DMS 273 treated with DMSO at 0.1 percent for 48 hours (cell line): ENCODE data around the gene MARVELD1.
"Not testable (repeated sequence)": the region's sequence is repeated elsewhere in the genome, so short reads cannot be mapped to it uniquely, and the experiment has no call there.

ENCODE experiments used
- DNase-seq: peaks from one replicate; lab custom pipeline; 2025; lab: John Stamatoyannopoulos, UW

Gene MARVELD1

DNA sequence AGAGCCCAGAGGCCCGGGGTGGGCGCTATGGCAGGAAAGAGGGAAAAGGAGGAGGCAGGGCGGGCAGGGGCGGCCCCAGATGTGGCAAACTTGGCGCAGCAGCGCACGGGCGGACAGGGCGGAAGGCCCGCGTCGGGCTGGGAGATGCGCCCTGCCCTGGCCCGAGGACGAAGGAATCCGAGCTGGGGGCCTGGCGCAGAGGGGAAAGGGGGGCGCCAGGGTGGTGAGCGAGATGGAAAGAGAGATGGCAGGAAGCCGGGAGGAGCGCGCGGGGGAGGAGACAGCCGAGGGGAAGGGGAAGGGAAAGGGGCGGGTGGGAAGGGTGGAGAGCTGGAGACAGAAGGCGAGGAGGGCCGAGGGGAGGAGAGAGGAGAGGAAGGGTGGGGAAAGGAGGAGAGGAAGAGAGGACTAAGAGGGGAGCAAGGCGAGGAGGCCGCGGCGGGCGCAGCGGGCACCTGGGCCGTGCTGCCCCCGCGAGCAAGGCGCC, at the start of gene MARVELD1:
TSS of gene MARVELD1 (plus strand) at position 392 of the 487 bp plus-strand sequence. CDS start 147 bp downstream, outside the sequence.
- peak; percentile 30 for DNase-seq

DNA sequence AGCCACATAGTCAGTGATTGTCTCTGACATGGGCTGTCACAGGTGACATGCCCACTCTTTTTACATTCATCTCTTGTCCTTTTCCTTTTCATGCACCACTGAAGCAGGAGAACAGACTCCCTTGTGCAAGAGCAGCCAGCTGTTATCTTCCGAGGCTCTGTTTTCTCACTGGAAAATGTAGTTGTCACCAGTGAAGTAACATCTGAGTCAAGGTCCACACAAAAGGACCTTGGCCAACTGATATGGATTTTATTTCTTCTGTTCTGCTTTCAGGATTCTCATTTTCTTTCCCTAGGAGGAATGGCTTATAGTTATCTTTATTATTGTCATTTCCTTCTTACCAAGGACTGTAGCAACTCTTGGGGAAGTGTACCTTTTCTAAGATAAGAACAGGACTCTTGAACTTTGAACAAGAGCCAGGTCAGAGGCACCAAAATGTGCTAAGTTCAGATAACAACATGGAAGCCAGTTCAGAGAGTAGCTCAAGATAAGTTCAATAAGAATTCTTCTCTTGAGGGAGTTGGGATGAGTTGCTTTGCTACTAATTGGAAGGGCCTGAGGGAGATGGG, 49.2 kb upstream of the MARVELD1 start:
- no peak for DNase-seq

DNA sequence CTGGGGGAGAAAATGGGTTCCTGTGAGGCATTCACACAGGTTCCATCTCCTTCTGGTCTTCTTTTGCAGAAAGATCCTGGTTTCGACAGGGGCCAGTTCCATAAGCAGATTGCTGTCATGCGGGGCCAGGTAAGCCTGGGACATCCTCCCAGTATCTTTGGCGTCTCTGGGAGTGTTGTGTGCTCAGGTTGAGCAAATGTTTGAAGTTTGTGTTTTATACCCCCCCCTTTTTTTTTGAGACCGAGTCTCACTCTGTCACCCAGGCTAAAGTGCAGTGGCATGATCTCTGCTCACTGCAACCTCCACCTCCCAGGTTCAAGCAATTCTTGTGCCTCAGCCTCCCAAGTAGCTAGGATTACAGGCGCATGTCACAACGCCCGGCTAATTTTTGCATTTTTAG, 46.5 kb upstream of the MARVELD1 start:
- DNase-seq = no peak

- no peak for DNase-seq
Observed at GRCh38 chr10:97667463-97667862, 46.1 kb upstream of the MARVELD1 start.

DNA sequence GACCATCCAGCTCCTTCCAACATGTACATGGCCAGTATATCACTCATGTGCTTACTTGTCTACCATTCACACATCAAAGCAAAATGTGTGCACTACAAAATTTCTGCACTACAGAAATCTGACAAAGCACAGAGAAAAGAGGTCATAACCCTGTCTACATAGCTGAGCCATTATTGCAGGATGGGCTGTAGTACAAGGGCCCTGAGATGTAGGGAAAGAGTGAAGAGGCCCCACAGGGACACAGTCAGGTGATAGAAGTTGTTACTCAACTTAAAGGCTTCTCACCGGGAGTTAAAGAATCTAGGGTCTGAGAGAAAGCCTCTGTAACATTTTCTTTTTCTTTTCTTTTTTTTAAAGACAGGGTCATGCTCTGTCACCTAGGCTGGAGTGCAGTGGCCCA, 44.0 kb upstream of the MARVELD1 start:
- DNase-seq = no peak

- no peak for DNase-seq
Observed at GRCh38 chr10:97673736-97674525, 39.6 kb upstream of the MARVELD1 start.

DNA sequence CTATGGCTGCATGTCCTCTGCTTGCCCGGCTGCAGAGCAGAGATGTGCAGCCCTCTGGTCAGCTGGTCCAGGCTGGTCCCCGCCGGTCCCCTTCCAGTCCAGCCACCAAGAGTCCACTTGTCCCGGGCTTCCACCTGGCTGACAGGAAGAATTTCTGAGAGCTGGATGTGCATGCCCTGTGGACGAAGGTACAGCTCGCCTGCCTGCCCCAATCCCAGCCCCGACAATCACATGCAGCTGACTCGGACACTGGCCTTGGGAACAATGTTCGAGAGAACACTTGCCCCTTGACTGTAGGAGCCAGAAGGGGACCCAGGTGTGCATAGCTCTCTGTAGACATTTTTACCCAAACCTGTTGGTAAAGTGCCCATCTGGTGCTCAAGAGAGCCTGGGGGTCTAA, 38.3 kb upstream of the MARVELD1 start:
- no peak for DNase-seq

- DNase-seq = no peak
Observed at GRCh38 chr10:97676770-97677581, 36.6 kb upstream of the MARVELD1 start.

GRCh38 chr10:97679594-97679993, 33.9 kb upstream of the MARVELD1 start:
- DNase-seq = no peak

GRCh38 chr10:97682042-97682441, 31.5 kb upstream of the MARVELD1 start:
- no peak for DNase-seq

DNA sequence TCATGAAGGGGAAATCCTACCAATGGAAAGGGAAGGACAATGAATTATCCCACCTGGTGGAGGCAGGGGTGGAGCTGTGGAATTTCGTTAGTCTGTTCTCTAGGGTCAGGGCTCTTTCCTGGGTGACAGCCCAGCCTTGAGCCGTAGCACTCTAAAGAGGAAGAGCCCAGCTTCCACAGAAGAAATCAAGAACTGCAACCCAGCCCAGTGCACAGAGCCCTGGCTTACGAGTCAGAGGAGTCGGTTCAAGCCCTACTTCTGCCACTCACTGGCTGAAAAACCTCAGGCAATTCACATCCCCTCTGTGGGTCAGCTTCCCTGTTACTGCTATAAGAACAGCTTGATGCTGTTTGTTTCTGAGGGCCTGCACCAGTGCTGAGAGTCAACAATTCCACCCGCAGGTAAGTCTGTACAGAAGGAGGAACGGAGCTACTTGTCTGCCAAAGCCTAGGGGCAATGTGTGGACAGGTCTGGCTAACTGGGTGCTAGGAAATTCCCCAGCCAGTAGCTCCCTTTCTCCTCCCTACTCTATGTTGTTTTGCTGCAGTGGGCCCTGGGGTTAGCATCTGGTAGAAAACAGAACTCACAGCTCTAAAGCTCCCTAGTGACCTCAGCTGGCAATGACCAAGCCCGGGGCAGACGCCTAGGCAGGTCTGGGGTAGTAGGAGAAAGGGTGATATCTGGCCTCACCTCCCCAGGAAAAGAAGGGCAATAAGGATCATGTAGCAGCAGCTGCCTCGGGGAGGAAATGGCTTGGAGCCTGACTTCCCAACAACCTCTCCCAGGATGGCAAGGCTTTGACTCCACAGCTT, 29.8 kb upstream of the MARVELD1 start:
- no peak for DNase-seq

GRCh38 chr10:97684368-97684713, 29.2 kb upstream of the MARVELD1 start:
- DNase-seq = not testable (repeated sequence)

GRCh38 chr10:97684866-97685394, 28.6 kb upstream of the MARVELD1 start:
- no peak for DNase-seq

DNA sequence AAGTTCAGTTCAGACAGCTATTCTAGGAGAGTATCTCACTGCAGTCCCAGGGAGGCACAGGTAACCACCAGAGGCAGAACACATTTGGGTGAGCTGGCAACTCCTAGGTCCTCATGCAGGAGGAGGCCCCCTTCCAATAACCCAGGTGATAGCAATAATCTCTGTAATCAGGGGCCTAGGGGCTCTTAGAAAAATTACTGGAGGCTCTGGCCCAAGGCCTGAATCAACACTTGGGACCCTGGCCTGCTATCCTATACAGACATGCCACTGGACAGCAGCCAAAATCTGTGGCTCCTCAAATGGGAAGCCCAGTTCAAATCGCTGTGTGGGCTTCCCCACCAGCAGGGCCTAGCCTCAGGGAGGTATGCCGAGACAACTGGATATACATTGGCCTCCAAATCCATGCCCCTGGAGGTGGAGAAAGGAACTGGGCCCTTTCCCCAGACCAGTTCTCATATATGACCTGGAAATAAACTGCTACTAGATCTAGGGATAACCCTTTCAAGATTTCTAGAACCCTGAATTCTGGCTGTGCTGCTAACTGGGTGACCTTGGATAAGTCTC, 28.1 kb upstream of the MARVELD1 start:
- no peak for DNase-seq

- DNase-seq = no peak
Observed at GRCh38 chr10:97686301-97686961, 27.1 kb upstream of the MARVELD1 start.

DNA sequence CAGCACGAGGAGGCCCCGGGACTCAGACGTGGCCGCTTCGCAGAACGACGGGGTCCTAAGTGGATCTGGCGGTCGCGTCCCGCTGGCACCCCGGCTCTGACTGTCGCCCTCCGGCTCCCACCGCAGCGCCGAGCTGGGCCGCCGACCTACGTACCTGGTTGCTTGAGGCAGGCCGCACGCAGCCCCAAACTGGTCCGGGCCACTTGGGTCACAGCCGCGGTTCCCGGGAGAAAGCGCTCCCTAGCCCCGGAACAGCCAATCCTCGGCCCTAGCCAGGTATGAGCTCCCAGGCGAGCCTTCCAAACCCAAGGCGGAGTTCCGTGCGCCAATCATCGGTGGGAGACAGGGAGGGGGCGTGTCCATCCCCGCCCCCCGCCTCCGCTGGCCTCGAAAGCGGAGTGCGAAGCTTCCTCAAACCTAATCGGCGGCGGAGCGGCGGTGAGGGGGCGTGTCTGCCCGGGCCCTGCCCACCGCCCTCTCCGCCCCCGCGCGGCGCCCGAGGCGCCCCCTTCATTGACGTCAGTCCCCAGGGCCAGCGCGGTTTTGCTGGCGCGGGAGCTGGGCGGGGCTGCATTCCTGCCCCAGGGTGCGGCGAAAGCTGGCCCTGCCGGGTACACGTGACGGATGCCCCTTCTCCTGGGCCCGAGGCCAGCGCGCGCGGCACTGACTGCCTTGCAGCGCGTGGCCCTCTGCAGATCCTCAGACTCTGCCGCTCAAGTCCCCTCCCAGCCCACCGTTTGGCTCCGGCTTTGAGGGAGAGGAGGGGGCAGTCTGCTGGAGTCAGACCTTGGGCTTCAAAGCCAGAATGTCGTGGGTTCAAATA, 26.4 kb upstream of the MARVELD1 start, which contains the start of gene AVPI1:
TSS of gene AVPI1 (minus strand) at position 280 of the 823 bp plus-strand sequence. CDS start 7,336 bp downstream, outside the sequence.
- peak; percentile 85 for DNase-seq

GRCh38 chr10:97687785-97688781, 25.4 kb upstream of the MARVELD1 start:
- no peak for DNase-seq

- no peak for DNase-seq
Observed at GRCh38 chr10:97689559-97690020, 23.9 kb upstream of the MARVELD1 start.
